Measurements from ENCODE around the gene MEF2C. TPM values are rescaled to one million over a fixed set of nuclear protein-coding genes. Genes with fewer than 3 reads are reported as not detected.

The MEF2C gene
- total and polyA plus RNA-seq, 7 experiments from 2014 or later = 0.07 to 40.0 (median 2.2) TPM

GRCh38 chr5:88675168-88675707 lies 207.7 kb downstream of the MEF2C start:
- no peak for DNase-seq
- peaks cover 0 to 46% (median 7%) of the 10 kb centered on the region in 11 donors for H3K9me3 Mint-ChIP-seq
- Histone ChIP-seq H3K36me3 (ENCODE audit: control insufficient read depth in 2 of 3, insufficient read depth in 3 of 3, low read length in 3 of 3) (no peaks in the 10 kb centered on the region), H3K27me3 (ENCODE audit: control insufficient read depth in 2 of 2, insufficient read depth in 2 of 2, low read length in 2 of 2) (peaks cover 25 to 50% of the 10 kb centered on the region in 2 donors), H3K4me3 (ENCODE audit: low read length) (peak overlapping the region; percentile 30), H3K27ac (ENCODE audit: low read depth, low read length) (no peak overlapping the region), H3K4me1 (ENCODE audit: control insufficient read depth in 2 of 2, insufficient read depth in 2 of 2, low read length in 2 of 2) (peaks cover 0 to 7% of the 10 kb centered on the region in 2 donors), H3K9me3 (ENCODE audit: control insufficient read depth in 2 of 3, low read length in 3 of 3) (peaks cover 0 to 2% (median 0%) of the 10 kb centered on the region in 3 experiments)
- peak overlapping the region; percentile 68 to 86 (median 81) for H3K4me3 Mint-ChIP-seq
- ATAC-seq = peak; percentile 24
- CTCF ChIA-PET = no interaction called here
- POLR2A ChIA-PET = interaction anchor here (1.1 kb wide), 1 partner anchor 15 kb away, joined by 4 read pairs; no protein-coding TSS in a partner anchor
- peaks cover 14 to 45% (median 33%) of the 10 kb centered on the region in 7 donors for H3K4me1 Mint-ChIP-seq
- peaks cover 0 to 7% (median 4%) of the 10 kb centered on the region in 5 donors for H3K36me3 Mint-ChIP-seq
- peak overlapping the region in 5 of 9 donors; percentile 50 to 80 (median 67) for H3K27ac Mint-ChIP-seq
- H3K27me3 Mint-ChIP-seq = peaks cover 74 to 93% (median 82%) of the 10 kb centered on the region in 5 donors
- intact Hi-C loops (cut with micrococcal nuclease) = loop anchor here (1.0 to 2.0 kb wide), 4 partner anchors 9 to 16 kb away; no protein-coding TSS in a partner anchor

- H3K36me3 ChIP-seq (ENCODE audit: control insufficient read depth in 2 of 3, insufficient read depth in 3 of 3, low read length in 3 of 3) = no peaks in the 10 kb centered on the region
- peak overlapping the region; percentile 7 for H3K4me3 ChIP-seq (ENCODE audit: low read length)
- peaks cover 0 to 2% (median 0%) of the 10 kb centered on the region in 3 experiments for H3K9me3 ChIP-seq (ENCODE audit: control insufficient read depth in 2 of 3, low read length in 3 of 3)
- H3K36me3 Mint-ChIP-seq = peaks cover 0 to 7% (median 4%) of the 10 kb centered on the region in 5 donors
- ChIA-PET POLR2A (interaction anchor here (1.1 kb wide), 1 partner anchor 14 kb away, joined by 4 read pairs; no protein-coding TSS in a partner anchor), CTCF (no interaction called here)
- H3K27ac Mint-ChIP-seq = peak overlapping the region in 3 of 9 donors; percentile 58 to 80 (median 67)
- H3K27me3 Mint-ChIP-seq = peaks cover 79 to 93% (median 86%) of the 10 kb centered on the region in 5 donors
- H3K4me3 Mint-ChIP-seq = peak overlapping the region; percentile 68 to 86 (median 81)
- ATAC-seq (peak; percentile 56), DNase-seq (peak in 2 of 9 donors; percentile 26 to 31)
- peaks cover 0 to 7% of the 10 kb centered on the region in 2 donors for H3K4me1 ChIP-seq (ENCODE audit: control insufficient read depth in 2 of 2, insufficient read depth in 2 of 2, low read length in 2 of 2)
- peaks cover 14 to 44% (median 32%) of the 10 kb centered on the region in 7 donors for H3K4me1 Mint-ChIP-seq
- H3K27ac ChIP-seq (ENCODE audit: low read depth, low read length) = no peak overlapping the region
- H3K27me3 ChIP-seq (ENCODE audit: control insufficient read depth in 2 of 2, insufficient read depth in 2 of 2, low read length in 2 of 2) = peaks cover 22 to 55% of the 10 kb centered on the region in 2 donors
- H3K9me3 Mint-ChIP-seq = peaks cover 0 to 45% (median 7%) of the 10 kb centered on the region in 11 donors
- intact Hi-C loops (cut with micrococcal nuclease) = loop anchor here (1.0 to 2.0 kb wide), 4 partner anchors 8 to 16 kb away; no protein-coding TSS in a partner anchor
These were observed 208.4 kb downstream of the MEF2C start for GRCh38 chr5:88674356-88675167.

GRCh38 chr5:88673253-88674105 lies 209.5 kb downstream of the MEF2C start:
- Histone ChIP-seq H3K9me3 (ENCODE audit: control insufficient read depth in 2 of 3, low read length in 3 of 3) (peaks cover 0 to 2% (median 0%) of the 10 kb centered on the region in 3 experiments), H3K36me3 (ENCODE audit: control insufficient read depth in 2 of 3, insufficient read depth in 3 of 3, low read length in 3 of 3) (no peaks in the 10 kb centered on the region), H3K27ac (ENCODE audit: low read depth, low read length) (no peak overlapping the region), H3K4me3 (ENCODE audit: low read length) (no peak overlapping the region), H3K27me3 (ENCODE audit: control insufficient read depth in 2 of 2, insufficient read depth in 2 of 2, low read length in 2 of 2) (peaks cover 17 to 46% of the 10 kb centered on the region in 2 donors), H3K4me1 (ENCODE audit: control insufficient read depth in 2 of 2, insufficient read depth in 2 of 2, low read length in 2 of 2) (peaks cover 0 to 7% of the 10 kb centered on the region in 2 donors)
- intact Hi-C loops (cut with micrococcal nuclease) = loop anchor here (2.0 kb wide), 2 partner anchors 13 to 17 kb away; no protein-coding TSS in a partner anchor
- no peak for DNase-seq
- peak overlapping the region in 9 of 10 donors; percentile 38 to 86 (median 69) for H3K4me3 Mint-ChIP-seq
- POLR2A ChIA-PET = interaction anchor here (1.1 kb wide), 1 partner anchor 13 kb away, joined by 4 read pairs; no protein-coding TSS in a partner anchor
- no peak for ATAC-seq
- H3K27me3 Mint-ChIP-seq = peaks cover 81 to 92% (median 86%) of the 10 kb centered on the region in 5 donors
- CTCF ChIA-PET = no interaction called here
- peak overlapping the region in 3 of 9 donors; percentile 43 to 90 (median 67) for H3K27ac Mint-ChIP-seq
- peaks cover 0 to 40% (median 8%) of the 10 kb centered on the region in 11 donors for H3K9me3 Mint-ChIP-seq
- H3K4me1 Mint-ChIP-seq = peaks cover 14 to 41% (median 29%) of the 10 kb centered on the region in 7 donors
- peaks cover 0 to 7% (median 4%) of the 10 kb centered on the region in 5 donors for H3K36me3 Mint-ChIP-seq

- Histone ChIP-seq H3K27me3 (ENCODE audit: control insufficient read depth in 2 of 2, insufficient read depth in 2 of 2, low read length in 2 of 2) (peaks cover 16 to 42% of the 10 kb centered on the region in 2 donors), H3K36me3 (ENCODE audit: control insufficient read depth in 2 of 3, insufficient read depth in 3 of 3, low read length in 3 of 3) (no peaks in the 10 kb centered on the region), H3K4me3 (ENCODE audit: low read length) (no peak overlapping the region), H3K9me3 (ENCODE audit: control insufficient read depth in 2 of 3, low read length in 3 of 3) (peaks cover 0 to 2% (median 0%) of the 10 kb centered on the region in 3 experiments), H3K4me1 (ENCODE audit: control insufficient read depth in 2 of 2, insufficient read depth in 2 of 2, low read length in 2 of 2) (peaks cover 0 to 8% of the 10 kb centered on the region in 2 donors), H3K27ac (ENCODE audit: low read depth, low read length) (no peak overlapping the region)
- Mint-ChIP-seq H3K27ac (peak overlapping the region in 2 of 9 donors; percentile 63 to 67), H3K36me3 (peaks cover 0 to 7% (median 4%) of the 10 kb centered on the region in 5 donors), H3K27me3 (peaks cover 83 to 93% (median 88%) of the 10 kb centered on the region in 5 donors), H3K4me1 (peaks cover 17 to 47% (median 33%) of the 10 kb centered on the region in 7 donors), H3K9me3 (peaks cover 0 to 43% (median 11%) of the 10 kb centered on the region in 11 donors), H3K4me3 (peak overlapping the region in 4 of 10 donors; percentile 4 to 86 (median 30))
- no peak for ATAC-seq
- no peak for DNase-seq
- CTCF ChIA-PET = no interaction called here
- intact Hi-C loops (cut with micrococcal nuclease) = no loop called here
- POLR2A ChIA-PET = no interaction called here
These were observed 210.2 kb downstream of the MEF2C start for GRCh38 chr5:88672644-88673252.

GRCh38 chr5:88671505-88672499 lies 211.2 kb downstream of the MEF2C start:
- peak overlapping the region in 1 of 10 donors; percentile 17 for H3K4me3 Mint-ChIP-seq

More at GRCh38 chr5:88671505-88672499, 211.2 kb downstream of the MEF2C start:
- no peak for ATAC-seq
- peak overlapping the region in 2 of 9 donors; percentile 12 to 14 for H3K27ac Mint-ChIP-seq
- CTCF ChIA-PET = no interaction called here
- Histone ChIP-seq H3K4me1 (ENCODE audit: control insufficient read depth in 2 of 2, insufficient read depth in 2 of 2, low read length in 2 of 2) (peaks cover 0 to 14% of the 10 kb centered on the region in 2 donors), H3K4me3 (ENCODE audit: low read length) (no peak overlapping the region), H3K27ac (ENCODE audit: low read depth, low read length) (no peak overlapping the region), H3K9me3 (ENCODE audit: control insufficient read depth in 2 of 3, low read length in 3 of 3) (peaks cover 0 to 2% (median 0%) of the 10 kb centered on the region in 3 experiments), H3K36me3 (ENCODE audit: control insufficient read depth in 2 of 3, insufficient read depth in 3 of 3, low read length in 3 of 3) (no peaks in the 10 kb centered on the region), H3K27me3 (ENCODE audit: control insufficient read depth in 2 of 2, insufficient read depth in 2 of 2, low read length in 2 of 2) (peaks cover 7 to 35% of the 10 kb centered on the region in 2 donors)
- H3K4me1 Mint-ChIP-seq = peaks cover 25 to 56% (median 39%) of the 10 kb centered on the region in 7 donors
- intact Hi-C loops (cut with micrococcal nuclease) = no loop called here
- DNase-seq = no peak
- peaks cover 0 to 46% (median 13%) of the 10 kb centered on the region in 11 donors for H3K9me3 Mint-ChIP-seq
- POLR2A ChIA-PET = no interaction called here
- peaks cover 86 to 95% (median 89%) of the 10 kb centered on the region in 5 donors for H3K27me3 Mint-ChIP-seq
- peaks cover 0 to 6% (median 4%) of the 10 kb centered on the region in 5 donors for H3K36me3 Mint-ChIP-seq
